Loucy (cell line): ENCODE results near the gene FMN2.

ENCODE experiments used
- H2AFZ ChIP-seq: fragments of 200-600 bp; sonication (generic); 2 replicates; pipeline ENCODE4 v1.6.0; 2016; ENCODE audit warnings: antibody characterized with exemption, mild to moderate bottlenecking, low read length, moderate library complexity
- H3F3A ChIP-seq: fragments of 200-600 bp; 2 replicates; pipeline ENCODE4 v1.6.0; 2016; ENCODE audit warnings: antibody characterized with exemption, low read depth, mild to moderate bottlenecking
- H3K27me3 ChIP-seq: fragments of 200-600 bp; sonication (generic); 2 replicates; pipeline ENCODE4 v1.6.1; 2014; ENCODE audit warnings: low read length, mild to moderate bottlenecking; ENCODE audit not compliant: insufficient read depth, poor library complexity, severe bottlenecking
- H3K36me3 ChIP-seq: fragments of 200-600 bp; sonication (generic); 2 replicates; pipeline ENCODE4 v1.6.1; 2016; ENCODE audit warnings: low read length; ENCODE audit not compliant: insufficient read depth
- H3K4me1 ChIP-seq: fragments of 200-600 bp; sonication (generic); 2 replicates; pipeline ENCODE4 v1.5.1; 2014; ENCODE audit warnings: low read length, mild to moderate bottlenecking; ENCODE audit not compliant: insufficient read depth, poor library complexity, severe bottlenecking
- H3K4me2 ChIP-seq: fragments of 200-600 bp; sonication (generic); 2 replicates; pipeline ENCODE4 v1.6.0; 2014; ENCODE audit warnings: antibody characterized with exemption, low read length, low read depth, mild to moderate bottlenecking; ENCODE audit not compliant: poor library complexity, severe bottlenecking
- H3K4me3 ChIP-seq: fragments of 200-600 bp; sonication (generic); 2 replicates; pipeline ENCODE4 v1.5.1; 2014; ENCODE audit warnings: low read length, mild to moderate bottlenecking, mixed read lengths; ENCODE audit not compliant: poor library complexity, severe bottlenecking
- H3K79me2 ChIP-seq: fragments of 200-600 bp; sonication (generic); 2 replicates; pipeline ENCODE4 v1.6.1; 2014; ENCODE audit warnings: low read length; ENCODE audit not compliant: insufficient read depth
- H3K9ac ChIP-seq: fragments of 200-600 bp; sonication (generic); 2 replicates; pipeline ENCODE4 v1.6.0; 2014; ENCODE audit warnings: mild to moderate bottlenecking, low read depth, low read length, moderate library complexity; ENCODE audit not compliant: poor library complexity, severe bottlenecking
- H3K9me2 ChIP-seq: fragments of 200-600 bp; sonication (generic); replicated peaks from 2 replicates; pipeline ENCODE4 v1.6.1; 2016; ENCODE audit warnings: low read depth, low read length, mixed read lengths
- H3K9me3 ChIP-seq: fragments of 200-600 bp; sonication (generic); 2 replicates; pipeline ENCODE4 v1.6.1; 2014; ENCODE audit warnings: mild to moderate bottlenecking, antibody characterized with exemption, low read length, low read depth; ENCODE audit not compliant: insufficient read depth
- H4K20me1 ChIP-seq: fragments of 200-600 bp; sonication (generic); 2 replicates; pipeline ENCODE4 v1.6.0; 2014; ENCODE audit warnings: antibody characterized with exemption, low read length, mild to moderate bottlenecking; ENCODE audit not compliant: insufficient read depth, poor library complexity, severe bottlenecking
- EZH2phosphoT487 ChIP-seq: fragments of 200-600 bp; IDR thresholded peaks from 2 replicates; pipeline ENCODE4 v1.6.1; 2018; ENCODE audit warnings: antibody characterized with exemption, mild to moderate bottlenecking, moderate library complexity, borderline replicate concordance
- TF ChIP-seq, protein P1 (sequence below): fragments of 200-600 bp; sonication (generic); conservative IDR thresholded peaks from 2 replicates; pipeline ENCODE4 v1.5.1; 2014; ENCODE audit warnings: mild to moderate bottlenecking, antibody characterized with exemption, low read length

Gene FMN2

DNA sequence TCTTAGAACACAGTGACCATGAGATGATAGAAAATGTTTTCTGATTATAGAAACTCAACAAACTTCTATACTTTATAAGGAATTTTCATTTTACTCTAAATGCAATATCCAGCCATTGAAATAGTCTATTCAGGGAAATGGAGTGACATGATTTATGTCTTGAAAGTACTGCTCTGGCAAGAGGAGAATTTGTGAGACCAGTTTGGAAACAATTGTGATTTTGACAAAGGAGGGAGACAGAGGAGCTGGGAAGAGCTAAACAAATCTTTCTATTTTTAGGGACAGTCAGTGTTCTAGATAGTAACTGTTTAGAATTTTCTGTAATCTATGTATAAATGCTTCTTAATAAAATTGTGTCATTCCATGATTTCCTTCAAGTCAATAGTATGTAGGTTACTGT, 252.3 kb downstream of the FMN2 start:
- Histone ChIP-seq H3F3A (no peaks in the 10 kb centered on the region), H3K9ac (no peak overlapping the region), H3K9me2 (no peaks in the 10 kb centered on the region), H3K4me1 (no peaks in the 10 kb centered on the region), H3K79me2 (no peaks in the 10 kb centered on the region), H3K36me3 (no peaks in the 10 kb centered on the region), H2AFZ (no peak overlapping the region), H3K4me3 (no peak overlapping the region), H3K9me3 (no peaks in the 10 kb centered on the region; the same call in 1 of the 2 replicates), H3K27me3 (no peaks in the 10 kb centered on the region), H4K20me1 (no peaks in the 10 kb centered on the region), H3K4me2 (no peak overlapping the region)
- TF ChIP-seq, protein P1, sequence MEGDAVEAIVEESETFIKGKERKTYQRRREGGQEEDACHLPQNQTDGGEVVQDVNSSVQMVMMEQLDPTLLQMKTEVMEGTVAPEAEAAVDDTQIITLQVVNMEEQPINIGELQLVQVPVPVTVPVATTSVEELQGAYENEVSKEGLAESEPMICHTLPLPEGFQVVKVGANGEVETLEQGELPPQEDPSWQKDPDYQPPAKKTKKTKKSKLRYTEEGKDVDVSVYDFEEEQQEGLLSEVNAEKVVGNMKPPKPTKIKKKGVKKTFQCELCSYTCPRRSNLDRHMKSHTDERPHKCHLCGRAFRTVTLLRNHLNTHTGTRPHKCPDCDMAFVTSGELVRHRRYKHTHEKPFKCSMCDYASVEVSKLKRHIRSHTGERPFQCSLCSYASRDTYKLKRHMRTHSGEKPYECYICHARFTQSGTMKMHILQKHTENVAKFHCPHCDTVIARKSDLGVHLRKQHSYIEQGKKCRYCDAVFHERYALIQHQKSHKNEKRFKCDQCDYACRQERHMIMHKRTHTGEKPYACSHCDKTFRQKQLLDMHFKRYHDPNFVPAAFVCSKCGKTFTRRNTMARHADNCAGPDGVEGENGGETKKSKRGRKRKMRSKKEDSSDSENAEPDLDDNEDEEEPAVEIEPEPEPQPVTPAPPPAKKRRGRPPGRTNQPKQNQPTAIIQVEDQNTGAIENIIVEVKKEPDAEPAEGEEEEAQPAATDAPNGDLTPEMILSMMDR = no peak
- TF ChIP-seq EZH2phosphoT487 = no peak

DNA sequence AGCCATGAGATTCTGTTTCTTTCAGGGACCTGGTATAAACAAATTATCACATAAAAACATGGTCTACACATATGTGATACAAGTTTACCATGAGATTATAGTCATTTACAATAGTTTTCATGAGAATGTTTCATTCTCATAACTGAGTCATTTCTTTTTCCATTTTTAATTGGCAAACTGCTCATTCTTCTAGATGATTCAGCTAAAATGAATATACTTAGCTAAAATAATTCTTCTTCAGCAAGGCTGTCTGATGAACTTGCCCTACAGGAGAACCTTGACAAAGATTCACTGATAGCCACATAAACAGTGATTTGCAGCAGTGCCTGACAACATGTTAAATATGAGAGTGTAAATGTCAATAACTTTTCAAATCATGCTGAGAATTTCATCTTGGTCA, 253.2 kb downstream of the FMN2 start:
- Histone ChIP-seq H4K20me1 (no peaks in the 10 kb centered on the region), H3K9ac (no peak overlapping the region), H3K4me2 (no peak overlapping the region), H3F3A (no peaks in the 10 kb centered on the region), H3K4me1 (no peaks in the 10 kb centered on the region), H3K79me2 (no peaks in the 10 kb centered on the region), H3K9me3 (no peaks in the 10 kb centered on the region; the same call in 1 of the 2 replicates), H3K4me3 (no peak overlapping the region), H3K27me3 (no peaks in the 10 kb centered on the region), H3K36me3 (no peaks in the 10 kb centered on the region), H2AFZ (no peak overlapping the region), H3K9me2 (no peaks in the 10 kb centered on the region)
- no peak for TF ChIP-seq EZH2phosphoT487
- TF ChIP-seq, protein P1 = no peak

DNA sequence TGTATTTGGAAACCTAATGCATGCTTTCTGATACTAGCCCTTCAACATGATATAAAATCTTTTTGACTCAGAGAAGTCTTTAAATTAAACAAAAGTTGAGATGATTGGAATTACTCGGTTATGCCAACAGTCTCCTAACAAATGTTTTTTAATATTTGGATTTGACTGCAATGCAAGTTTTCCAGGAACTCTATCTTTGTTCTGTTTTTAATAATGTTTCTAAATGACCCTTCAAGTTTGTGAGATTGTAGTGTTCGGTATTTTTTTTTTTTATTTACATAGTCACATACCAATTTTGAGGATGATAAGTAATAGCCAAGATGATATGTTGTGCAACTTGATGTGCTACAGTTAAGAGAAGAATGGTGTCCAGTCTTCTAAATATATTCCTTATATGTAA, 258.0 kb downstream of the FMN2 start:
- no peaks in the 10 kb centered on the region for H3K27me3 ChIP-seq
- no peaks in the 10 kb centered on the region; the same call in 1 of the 2 replicates for H3K9me3 ChIP-seq
- no peak overlapping the region for H3K9ac ChIP-seq
- H3K9me2 ChIP-seq = no peaks in the 10 kb centered on the region
- no peak overlapping the region for H3K4me2 ChIP-seq
- no peaks in the 10 kb centered on the region for H4K20me1 ChIP-seq
- no peaks in the 10 kb centered on the region for H3F3A ChIP-seq
- H3K79me2 ChIP-seq = no peaks in the 10 kb centered on the region
- TF ChIP-seq, protein P1 = no peak
- no peaks in the 10 kb centered on the region for H3K4me1 ChIP-seq
- H2AFZ ChIP-seq = no peak overlapping the region
- no peak overlapping the region for H3K4me3 ChIP-seq
- no peaks in the 10 kb centered on the region for H3K36me3 ChIP-seq
